HepG2 (cell line): ENCODE data around the gene HOXA9. TPM values are rescaled to one million over a fixed set of nuclear protein-coding genes. Genes with fewer than 3 reads are reported as not detected.

Source experiments
- BCLAF1 ChIP-seq: fragments of 450-650 bp; IDR thresholded peaks from 2 replicates; pipeline ENCODE4 v1.6.1; 2017; ENCODE audit warnings: mild to moderate bottlenecking
- BRCA1 ChIP-seq: sonication (generic); formaldehyde crosslinking; IDR thresholded peaks from 2 replicates; pipeline ENCODE4 v1.4.0; 2020; ENCODE audit warnings: missing genetic modification reagents
- CENPBD1 ChIP-seq: sonication (generic); formaldehyde crosslinking; IDR thresholded peaks from 2 replicates; pipeline ENCODE4 v1.8.0; 2022; ENCODE audit warnings: missing genetic modification reagents, low read depth, mild to moderate bottlenecking, borderline replicate concordance
- GABPB1 ChIP-seq: IDR thresholded peaks from 2 replicates; pipeline ENCODE4 v1.6.1; 2016; ENCODE audit warnings: mild to moderate bottlenecking, missing genetic modification reagents, moderate library complexity, missing compliant biosample characterization
- GFI1 ChIP-seq: sonication (generic); formaldehyde crosslinking; IDR thresholded peaks from 2 replicates; pipeline ENCODE4 v1.5.0; 2020; ENCODE audit warnings: missing genetic modification reagents, mild to moderate bottlenecking, borderline replicate concordance
- HMGA1 ChIP-seq: sonication (generic); formaldehyde crosslinking; conservative IDR thresholded peaks from 2 replicates; pipeline ENCODE4 v1.4.0; 2020; ENCODE audit warnings: missing genetic modification reagents
- MAFG ChIP-seq: sonication (generic); formaldehyde crosslinking; IDR thresholded peaks from 2 replicates; pipeline ENCODE4 v1.5.1; 2020; ENCODE audit warnings: mild to moderate bottlenecking, missing genetic modification reagents
- MXD4 ChIP-seq: IDR thresholded peaks from 2 replicates; pipeline ENCODE4 v1.6.1; 2016; ENCODE audit warnings: mild to moderate bottlenecking, missing biosample characterization, missing genetic modification reagents
- NFYC ChIP-seq: IDR thresholded peaks from 2 replicates; pipeline ENCODE4 v1.6.1; 2016; ENCODE audit warnings: missing genetic modification reagents, missing compliant biosample characterization
- NR2F1 ChIP-seq, 2 experiments: fragments of 450-650 bp in 1 of 2; formaldehyde crosslinking in 1 of 2; IDR thresholded peaks; 2 replicates each; pipeline versions ENCODE4 v1.5.0 to v1.6.1; 2016 to 2020; ENCODE audit warnings: mild to moderate bottlenecking in 1 of 2, missing compliant biosample characterization in 1 of 2, missing genetic modification reagents in 1 of 2, moderate library complexity in 1 of 2
- RBM22 ChIP-seq: fragments of 200-400 bp; formaldehyde crosslinking; optimal IDR thresholded peaks from 2 replicates; pipeline ENCODE3; 2017; ENCODE audit warnings: mild to moderate bottlenecking, low read length, moderate library complexity
- RORA ChIP-seq: sonication (generic); formaldehyde crosslinking; IDR thresholded peaks from 2 replicates; pipeline ENCODE4 v1.5.0; 2020; ENCODE audit warnings: mild to moderate bottlenecking, missing genetic modification reagents, moderate library complexity
- SMC3 ChIP-seq: IDR thresholded peaks from 2 replicates; pipeline ENCODE4 v1.6.1; 2011; ENCODE audit warnings: low read length, improper control_type of control experiment
- YEATS4 ChIP-seq: sonication (generic); formaldehyde crosslinking; IDR thresholded peaks from 2 replicates; pipeline ENCODE4 v1.4.0; 2020; ENCODE audit warnings: missing genetic modification reagents, borderline replicate concordance
- ZFAT ChIP-seq: sonication (generic); formaldehyde crosslinking; conservative IDR thresholded peaks from 2 replicates; pipeline ENCODE4 v1.8.1; 2023; ENCODE audit warnings: missing genetic modification reagents, inconsistent platforms
- ZFP1 ChIP-seq: IDR thresholded peaks from 2 replicates; pipeline ENCODE4 v1.6.1; 2016
- ZFX ChIP-seq: sonication (generic); formaldehyde crosslinking; IDR thresholded peaks from 2 replicates; pipeline ENCODE4 v1.4.0; 2020; ENCODE audit warnings: mild to moderate bottlenecking, low read depth, missing genetic modification reagents, moderate library complexity
- ZNF431 ChIP-seq: sonication (generic); formaldehyde crosslinking; IDR thresholded peaks from 2 replicates; pipeline ENCODE4 v1.9.0; 2022; ENCODE audit warnings: missing genetic modification reagents, low read depth, mild to moderate bottlenecking, borderline replicate concordance
- ZNF549 ChIP-seq: sonication (generic); formaldehyde crosslinking; IDR thresholded peaks from 2 replicates; pipeline ENCODE4 v1.5.0; 2020; ENCODE audit warnings: missing genetic modification reagents
- ZNF652 ChIP-seq: IDR thresholded peaks from 2 replicates; pipeline ENCODE4 v1.6.1; 2016; ENCODE audit warnings: low read depth, borderline replicate concordance
- polyA plus RNA-seq, 8 experiments: library from polyadenylated mRNA; depleted of rRNA in 3 of 8; stranded (reverse) in 7 of 8; unstranded in 1 of 8; fragments of >200 nt; fragmentation: Illumina TruSeq in 4 of 8; extraction: Trizol in 4 of 8; gene quantifications; 2 replicates each; pipeline versions ENCODE4 v1.2.1 to v1.2.3, GENCODE V29; 2011 to 2016; ENCODE audit warnings: low read depth in 4 of 8, missing spikeins in 1 of 8, mixed read lengths in 1 of 8; ENCODE audit not compliant: insufficient read depth in 1 of 8
- total RNA-seq, 5 experiments: library from RNA; depleted of rRNA; stranded (reverse); fragments of >200 nt; fragmentation: Illumina TruSeq; extraction: Trizol; gene quantifications; 2 replicates each; pipeline ENCODE4 v1.2.3, GENCODE V29; 2016; ENCODE audit warnings: low read depth in 1 of 5

The HOXA9 gene
- total and polyA plus RNA-seq, 2 of the 13 experiments (the other 11 are each of a cell fraction or from before 2014, with no cell fraction given), result not detected

GRCh38 chr7:27130540-27131389 is 34.6 kb downstream of the HOXA9 start, which contains the start of gene HOXA4 (continued):
- TF ChIP-seq NFYC (CRISPR knock-in tag) (peak; percentile 95), GFI1 (peak; percentile 65; the same call in 1 of the 2 replicates), SMC3 (no peak), BRCA1 (CRISPR knock-in tag) (no peak), ZFX (CRISPR knock-in tag) (peak; percentile 76), MAFG (CRISPR knock-in tag) (no peak), ZFP1 (CRISPR knock-in tag) (no peak), YEATS4 (peak; percentile 25), NR2F1 (CRISPR knock-in tag; IDR thresholded peaks at IDR 0.05) (no peak), HMGA1 (CRISPR knock-in tag) (no peak), CENPBD1 (no peak), RBM22 (no peak), ZNF431 (0 out of 2 replicates have a peak, but pooled peaks have one; percentile 35), ZNF549 (CRISPR knock-in tag) (no peak), ZNF652 (CRISPR knock-in tag) (no peak), BCLAF1 (no peak), RORA (CRISPR knock-in tag) (no peak), MXD4 (CRISPR knock-in tag) (peak; percentile 47; the same call in 1 of the 2 replicates), GABPB1 (CRISPR knock-in tag) (peak; percentile 86), ZFAT (CRISPR knock-in tag) (no peak)
